G401 (cell line): Measurements from ENCODE around the gene CRK. TPM values are rescaled to one million over a fixed set of nuclear protein-coding genes. Genes with fewer than 3 reads are reported as not detected.

Experiments
- DNase-seq: peaks from one replicate; pipeline ENCODE4 v3.0.0-alpha.2; 2015; ENCODE audit warnings: low spot score
- in situ Hi-C: cut with HindIII; loops from 2 replicates; pipeline ENCODE4 v1.10.0; 2016; ENCODE audit warnings: low sequenced_read_pairs, mixed read lengths
- total RNA-seq: library from RNA; depleted of rRNA; stranded (reverse); fragments of >200 nt; shearing (Covaris generic); gene quantifications from 2 replicates; pipeline ENCODE4 v1.2.3, GENCODE V29; 2014; rRNA removed

The CRK gene
- total RNA-seq, result 62.8 and 92.7 TPM in 2 replicates

DNA sequence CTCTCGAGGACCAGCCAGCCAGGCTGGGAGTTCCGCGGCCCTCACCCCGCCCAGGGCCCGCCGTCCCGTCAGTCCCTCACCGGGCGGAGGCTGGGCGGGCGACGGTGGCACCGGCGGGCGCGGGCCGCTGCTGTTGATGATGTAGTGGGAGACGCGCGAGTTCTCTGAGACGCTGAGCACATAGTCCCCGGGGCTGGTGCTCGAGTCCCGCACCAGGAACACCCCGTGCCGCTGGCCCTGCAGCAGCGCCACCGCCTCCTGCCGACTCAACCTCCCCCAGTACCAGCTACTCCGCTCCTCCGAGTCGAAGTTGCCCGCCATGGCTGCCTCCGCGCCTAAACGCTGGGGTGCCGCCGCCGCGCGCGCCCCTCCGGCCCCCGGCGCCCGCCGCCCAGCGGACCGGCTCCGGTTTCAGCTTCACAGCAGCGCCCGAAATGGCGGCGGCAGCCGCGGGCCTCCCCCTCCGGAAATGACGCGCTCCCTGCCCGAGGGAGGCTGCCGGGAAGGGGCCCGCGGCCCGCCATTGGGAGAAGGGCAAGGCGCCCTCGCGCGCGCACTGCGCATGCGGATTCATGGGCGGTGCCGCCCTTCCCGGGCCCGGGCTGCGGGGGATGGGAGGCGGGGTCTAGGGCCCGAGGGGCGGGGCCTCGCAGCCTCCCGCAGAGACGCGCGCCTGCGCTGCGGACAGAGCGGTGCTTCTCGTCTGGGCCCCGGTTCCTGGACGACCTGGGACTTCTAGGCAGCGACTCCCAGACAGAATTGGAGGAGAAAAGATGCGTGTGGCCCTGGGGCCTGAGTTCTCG is at the start of gene CRK:
Gene CRK, minus strand, starts transcription at position 436 of the 803 bp plus-strand sequence. Its CDS starts 115 bp downstream, at position 321.
- in situ Hi-C loops, result no loop called here
- DNase-seq, result peak; percentile 95

DNA sequence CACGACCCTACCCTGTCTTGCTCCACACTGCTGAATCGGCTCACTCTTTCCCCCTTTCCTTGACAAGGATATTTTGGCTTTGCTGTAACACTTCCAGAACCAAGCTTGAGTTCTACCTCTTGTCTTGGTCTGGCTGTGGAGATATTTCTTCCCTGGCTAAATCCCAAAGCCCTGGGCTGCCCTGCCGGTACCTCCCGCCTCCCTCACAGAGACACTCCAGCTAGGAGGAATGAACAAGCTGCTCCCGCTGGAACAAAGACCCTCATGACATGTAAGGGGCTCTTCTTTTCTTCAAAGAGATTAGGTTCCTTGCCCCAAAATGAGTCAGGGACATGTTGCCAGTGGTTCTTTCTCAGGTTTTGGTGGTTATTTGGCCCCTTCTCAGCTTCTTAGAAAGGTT is 49.6 kb upstream of the CRK start:
- in situ Hi-C loops, result loop anchor here (5.0 to 10.0 kb wide), 3 partner anchors 47 to 251 kb away; no protein-coding TSS in a partner anchor
- DNase-seq, result no peak

DNA sequence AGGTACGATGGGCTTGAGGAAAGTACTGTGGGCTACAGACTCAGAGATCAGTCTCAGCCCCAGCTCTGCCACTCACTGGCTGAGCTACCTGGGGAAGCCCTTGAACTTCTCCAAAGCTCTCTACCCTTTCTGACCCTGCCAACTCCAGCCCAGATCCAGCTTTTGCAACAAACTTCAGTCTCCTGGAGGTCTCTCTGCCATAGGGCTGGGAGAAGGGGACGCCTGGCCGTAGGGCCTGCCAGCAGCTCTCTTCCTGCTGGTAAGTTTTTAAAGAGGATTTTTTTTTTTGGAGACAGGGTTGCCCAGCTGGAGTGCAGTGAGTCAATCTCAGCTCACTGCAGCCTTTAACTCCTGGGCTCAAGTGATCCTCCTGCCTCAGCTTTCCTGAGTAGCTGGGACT is 48.8 kb upstream of the CRK start:
- in situ Hi-C loops, result loop anchor here (5.0 to 10.0 kb wide), 3 partner anchors 47 to 250 kb away; no protein-coding TSS in a partner anchor
- no peak for DNase-seq

DNA sequence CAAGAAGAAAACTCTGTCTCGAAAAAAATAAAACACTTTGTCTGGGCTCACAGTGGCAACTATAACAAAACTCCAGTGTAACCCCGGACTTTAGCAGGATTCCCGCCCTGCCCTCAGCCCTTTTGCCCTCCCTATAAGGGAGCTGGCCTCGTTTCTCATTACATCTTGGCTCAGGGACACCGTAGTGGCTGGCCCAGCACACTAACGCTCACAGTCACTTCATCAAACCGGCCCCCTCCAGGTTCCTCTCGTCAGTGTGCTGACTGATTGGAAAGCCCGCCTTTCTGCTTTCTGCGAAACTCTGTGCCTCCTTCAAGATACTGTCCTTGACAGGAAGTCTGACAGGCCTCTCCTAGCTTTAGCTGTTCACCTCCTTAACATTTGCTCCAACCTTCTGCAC is 47.7 kb upstream of the CRK start:
- in situ Hi-C loops, result loop anchor here (10.0 kb wide), 1 partner anchor 249 kb away; no protein-coding TSS in a partner anchor
- DNase-seq, result no peak

DNA sequence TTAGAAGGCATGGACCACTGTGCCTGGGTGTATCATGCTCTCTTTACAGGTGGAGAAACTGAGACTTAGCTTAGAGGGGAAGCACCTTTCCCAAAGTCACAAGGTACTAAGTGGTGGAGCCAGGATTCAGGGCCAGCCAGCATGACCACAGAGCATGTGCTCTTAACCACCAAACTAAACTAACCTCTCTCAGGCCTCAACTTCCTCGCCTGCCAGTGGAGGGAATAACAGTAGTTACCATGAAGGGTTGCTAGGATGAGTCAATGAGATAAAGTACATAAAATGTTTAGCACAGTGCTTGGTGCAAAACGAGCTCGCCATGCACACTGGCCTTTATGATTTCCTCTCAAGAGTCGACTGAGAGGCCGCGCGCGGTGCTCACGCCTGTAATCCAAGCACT is 42.8 kb upstream of the CRK start:
- DNase-seq, result no peak
- in situ Hi-C loops, result no loop called here

DNA sequence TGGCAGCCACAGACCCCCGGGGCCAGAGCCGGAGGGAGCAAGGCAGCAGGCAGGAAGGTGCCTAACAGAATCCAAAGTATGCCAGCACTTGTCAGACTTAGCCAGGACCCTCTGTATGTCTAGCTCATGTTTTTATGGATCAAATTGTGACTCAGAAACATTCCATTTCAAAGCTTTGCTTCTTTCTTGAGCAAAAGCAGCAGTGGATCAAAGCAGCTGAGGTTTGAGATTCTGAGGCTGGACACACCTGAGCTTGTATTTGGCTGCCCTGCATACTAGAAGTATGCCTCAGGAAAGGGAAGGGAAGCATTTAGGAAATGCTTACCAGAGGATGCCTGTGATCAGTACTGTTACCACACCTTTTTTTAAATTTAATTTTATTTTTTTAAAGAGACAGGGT is 42.2 kb upstream of the CRK start:
- DNase-seq, result no peak
- in situ Hi-C loops, result no loop called here

DNA sequence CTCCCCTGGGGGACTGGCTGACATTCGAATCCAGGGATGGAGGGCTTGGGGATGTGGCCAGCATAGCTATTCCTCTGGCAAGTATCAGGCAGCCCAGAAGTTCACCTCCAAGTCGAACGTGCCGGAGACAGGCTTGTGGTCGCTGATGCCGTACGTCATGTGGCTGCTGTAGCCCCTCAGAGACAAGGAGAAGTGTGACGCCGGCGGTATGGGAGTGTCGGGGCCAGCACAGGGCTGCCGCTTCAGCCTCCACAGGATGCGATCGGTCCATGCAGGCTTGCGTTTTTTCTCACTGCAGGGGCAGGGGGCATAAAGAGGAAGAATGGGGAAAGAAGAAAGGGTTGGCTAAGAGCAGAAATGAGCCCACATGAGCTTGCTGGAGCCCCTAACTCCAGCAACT is 41.8 kb upstream of the CRK start:
- in situ Hi-C loops, result no loop called here
- no peak for DNase-seq

DNA sequence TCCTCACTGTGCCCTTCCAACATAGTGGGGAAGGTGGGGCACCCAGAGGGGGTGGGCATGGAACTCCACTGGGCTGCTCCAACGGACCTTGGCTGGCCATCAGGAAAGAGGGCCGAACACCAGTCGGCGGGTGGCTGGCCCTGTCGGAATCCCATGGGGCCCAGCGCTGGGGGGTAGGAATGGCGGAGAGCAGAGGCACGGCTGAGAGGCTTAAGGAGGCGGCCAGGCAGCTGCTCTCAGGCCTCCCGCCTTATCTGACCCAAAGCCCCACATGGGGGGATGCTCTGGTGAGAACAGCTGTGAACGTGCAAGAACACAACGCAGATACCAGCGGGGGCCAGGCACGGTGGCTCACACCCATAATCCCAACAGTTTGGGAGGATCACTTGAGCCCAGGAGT is 40.8 kb upstream of the CRK start:
- in situ Hi-C loops, result no loop called here
- DNase-seq, result no peak

DNA sequence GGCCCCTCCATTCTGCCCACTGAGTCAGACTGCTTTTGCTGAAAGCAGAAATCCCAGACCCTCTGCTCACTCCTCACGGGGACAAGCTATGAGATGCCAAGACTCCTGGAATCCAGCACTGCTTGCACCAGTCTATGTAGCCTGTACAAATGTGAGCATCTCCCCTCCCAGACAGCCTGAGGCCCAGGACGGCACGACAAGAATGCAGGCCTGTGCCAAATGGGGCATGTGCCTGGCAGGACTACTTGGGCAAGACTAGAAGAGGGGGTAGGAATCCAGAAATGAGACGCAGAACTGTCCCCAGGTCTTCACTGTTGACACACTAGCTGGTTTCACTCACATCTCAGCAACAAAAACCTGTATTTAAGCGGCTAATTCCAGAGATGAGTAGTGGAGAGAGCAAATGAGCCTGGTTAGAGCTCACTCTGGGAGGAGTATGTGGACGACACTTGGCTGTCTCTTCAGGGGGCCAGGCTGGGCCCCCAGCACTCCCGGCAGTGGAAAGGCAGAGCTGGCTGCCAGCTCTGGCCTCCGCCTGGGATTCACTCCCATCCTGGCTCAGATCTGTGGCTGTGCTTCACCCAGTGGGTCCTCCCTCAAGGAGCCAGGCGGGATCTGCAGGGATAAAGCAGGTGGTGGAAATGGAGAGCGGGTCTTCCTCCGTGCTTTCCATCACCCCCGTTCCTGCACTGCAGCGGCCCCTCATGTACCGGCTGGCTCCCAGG is 39.4 kb upstream of the CRK start:
- in situ Hi-C loops, result no loop called here
- peak; percentile 48 for DNase-seq

DNA sequence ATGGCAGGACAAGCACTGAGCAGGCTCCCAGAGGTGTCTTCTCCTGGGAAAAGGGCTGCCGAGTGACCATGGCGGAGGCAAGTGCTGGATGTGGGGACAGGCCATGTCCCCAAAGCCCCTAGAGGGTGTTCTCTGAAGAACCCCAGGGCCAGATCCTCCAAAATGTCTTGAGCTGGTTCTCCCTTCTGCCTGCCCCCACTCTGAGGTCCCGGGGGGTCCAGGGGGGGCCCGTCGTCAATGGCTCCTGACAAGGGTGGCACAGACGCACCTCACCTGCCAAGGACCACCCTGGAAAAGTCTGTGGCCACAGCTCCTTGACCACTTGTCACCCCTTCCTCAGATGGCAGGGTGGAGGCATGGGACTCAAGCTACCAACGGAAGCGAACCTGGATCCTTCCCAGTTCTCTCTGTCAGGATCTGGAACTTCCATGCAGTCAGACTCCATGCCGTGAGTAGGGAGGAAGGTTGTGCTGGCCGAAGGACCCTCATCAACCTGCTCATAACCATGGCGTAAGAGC is 38.8 kb upstream of the CRK start:
- in situ Hi-C loops, result no loop called here
- DNase-seq, result no peak

DNA sequence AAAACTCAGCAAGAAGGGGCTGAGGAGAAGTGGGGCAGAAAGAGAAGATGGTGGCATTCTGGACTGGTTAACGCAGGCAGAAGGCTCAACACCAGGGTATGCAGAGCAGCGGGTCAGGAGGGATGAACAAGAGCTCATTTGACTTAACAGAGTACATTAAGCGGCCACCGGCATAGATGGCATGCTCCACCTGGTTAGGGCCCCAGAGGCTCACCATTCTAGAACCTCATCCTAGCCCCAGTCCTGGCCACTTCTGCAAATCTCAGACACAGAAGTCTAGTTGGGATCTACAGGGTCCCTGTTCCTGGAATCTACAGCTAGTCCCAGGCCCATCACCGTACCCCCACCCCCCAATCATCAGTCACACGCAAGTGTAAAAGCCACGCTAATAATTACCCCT is 38.2 kb upstream of the CRK start:
- no peak for DNase-seq
- in situ Hi-C loops, result no loop called here

DNA sequence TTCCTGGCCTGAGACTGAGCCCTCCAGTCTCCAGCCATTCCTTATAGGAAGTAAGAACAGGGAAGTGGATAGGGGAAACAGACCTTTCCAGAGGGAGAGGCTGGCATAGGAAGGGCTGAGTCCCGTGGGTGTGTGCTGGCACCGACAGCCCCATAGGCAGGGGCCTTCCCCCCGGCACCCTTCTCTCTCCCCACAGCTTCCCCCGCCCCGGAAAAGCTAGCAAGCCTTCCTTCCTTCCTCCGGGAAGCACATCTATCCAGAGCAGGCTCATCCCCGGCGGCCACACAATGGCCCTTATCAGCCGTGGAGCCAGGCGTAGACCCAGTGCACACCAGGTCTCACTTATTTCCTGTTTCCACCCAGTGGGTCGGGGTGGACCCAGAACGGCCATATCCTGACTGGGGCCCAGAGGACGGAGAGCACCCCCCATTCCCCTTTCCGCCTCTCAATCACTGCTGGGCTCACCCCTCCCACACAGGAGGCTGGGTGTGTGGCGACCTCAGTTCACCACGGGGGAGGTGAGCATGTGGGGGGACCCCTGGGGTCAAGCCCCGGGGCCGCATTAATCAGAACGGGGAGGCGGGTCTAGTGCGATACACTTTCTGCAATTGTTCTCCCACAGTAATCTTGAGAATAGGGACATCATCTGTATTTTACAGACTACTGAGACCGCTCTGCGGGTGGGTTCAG is 37.4 kb upstream of the CRK start:
- in situ Hi-C loops, result no loop called here
- DNase-seq, result no peak

DNA sequence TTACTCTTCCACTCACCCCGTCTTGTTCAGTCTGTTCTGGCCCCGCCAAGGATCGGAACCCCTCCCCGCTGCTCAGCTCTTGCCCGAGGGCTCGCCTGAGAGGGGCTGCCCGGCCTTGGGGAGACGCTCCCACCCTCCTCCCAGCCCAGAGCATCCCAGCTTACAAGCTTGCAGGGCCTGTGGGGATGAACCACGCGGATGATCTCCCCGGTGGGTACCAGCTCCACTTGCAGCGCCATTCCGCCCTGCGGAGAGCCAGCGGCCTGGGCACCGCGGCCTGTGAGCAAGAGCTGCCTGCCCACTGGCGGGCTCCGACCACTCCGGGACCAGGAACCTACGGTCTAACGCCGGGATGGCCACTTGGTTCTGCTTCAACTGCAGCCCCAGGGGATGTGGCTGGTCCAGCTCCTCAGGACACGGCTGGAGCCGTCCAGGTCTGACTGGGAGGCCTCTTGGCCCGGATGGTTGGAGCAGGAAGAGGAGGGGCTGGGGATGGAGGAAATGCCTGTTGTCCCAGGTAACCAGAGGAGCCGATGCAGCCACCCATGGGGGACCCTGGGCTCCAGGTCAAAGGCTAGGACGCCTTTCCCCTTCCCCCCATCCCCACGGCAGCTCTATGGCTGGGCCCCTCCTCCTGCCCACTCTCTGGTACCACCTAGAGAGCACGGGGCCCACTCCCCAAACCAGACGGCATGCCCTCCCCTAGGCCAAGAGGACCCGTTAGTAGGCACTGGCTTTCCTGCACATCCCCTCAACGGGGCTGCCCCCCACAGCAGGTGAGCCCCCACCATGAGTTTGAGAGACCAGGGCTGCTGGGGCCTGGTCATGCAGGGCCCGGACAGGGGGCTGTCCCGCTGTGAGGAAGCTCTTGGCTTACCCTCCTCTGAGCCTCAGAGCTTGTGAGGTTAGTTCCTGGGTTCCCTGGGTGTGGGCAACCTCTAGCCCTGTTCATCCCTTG is 36.5 kb upstream of the CRK start, which contains the start of gene MYO1C:
Gene MYO1C, minus strand, starts transcription at position 438 of the 958 bp plus-strand sequence. Its CDS starts 199 bp downstream, at position 239.
- DNase-seq, result no peak
- in situ Hi-C loops, result no loop called here

DNA sequence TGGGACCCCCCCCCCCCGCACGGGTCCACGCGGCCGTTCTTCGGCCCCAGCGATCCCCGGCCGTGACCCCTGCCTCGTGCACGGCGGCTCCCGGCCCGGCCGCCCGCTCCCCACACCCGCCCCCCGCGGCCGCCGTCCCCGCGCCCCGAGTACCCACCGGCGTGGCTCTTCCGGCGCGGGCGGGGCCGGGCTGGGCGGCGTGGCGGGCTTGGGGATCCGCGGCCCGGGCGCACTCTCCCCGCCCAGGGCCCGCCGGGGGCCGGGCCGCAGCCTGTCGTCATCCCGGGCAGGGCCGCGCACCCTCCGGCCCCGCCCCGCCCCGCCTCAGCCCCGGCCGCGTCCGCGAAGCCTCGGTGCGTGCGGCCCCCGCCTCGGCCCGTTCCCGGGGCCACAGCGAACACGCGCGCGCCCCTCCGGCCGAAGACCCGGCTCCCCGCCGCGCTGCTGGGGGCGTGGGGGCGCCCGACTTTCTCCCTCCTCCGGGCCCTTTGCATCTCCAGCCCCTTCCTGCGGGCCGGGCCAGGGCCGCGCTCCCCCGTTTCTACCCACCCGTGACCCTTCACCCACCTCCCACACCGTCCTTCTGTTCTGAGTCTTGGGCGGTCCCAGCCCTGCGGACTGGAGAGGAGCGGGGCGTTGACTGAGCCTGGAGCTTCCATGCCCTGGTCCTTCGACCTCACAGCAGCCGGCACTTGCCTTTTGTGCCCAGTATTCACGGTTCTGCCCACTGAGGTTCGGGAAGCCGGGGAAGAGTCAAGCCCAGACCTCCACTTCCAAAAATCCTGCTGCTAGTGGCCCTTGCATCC is 35.6 kb upstream of the CRK start:
- in situ Hi-C loops, result no loop called here
- peak; percentile 46 for DNase-seq

DNA sequence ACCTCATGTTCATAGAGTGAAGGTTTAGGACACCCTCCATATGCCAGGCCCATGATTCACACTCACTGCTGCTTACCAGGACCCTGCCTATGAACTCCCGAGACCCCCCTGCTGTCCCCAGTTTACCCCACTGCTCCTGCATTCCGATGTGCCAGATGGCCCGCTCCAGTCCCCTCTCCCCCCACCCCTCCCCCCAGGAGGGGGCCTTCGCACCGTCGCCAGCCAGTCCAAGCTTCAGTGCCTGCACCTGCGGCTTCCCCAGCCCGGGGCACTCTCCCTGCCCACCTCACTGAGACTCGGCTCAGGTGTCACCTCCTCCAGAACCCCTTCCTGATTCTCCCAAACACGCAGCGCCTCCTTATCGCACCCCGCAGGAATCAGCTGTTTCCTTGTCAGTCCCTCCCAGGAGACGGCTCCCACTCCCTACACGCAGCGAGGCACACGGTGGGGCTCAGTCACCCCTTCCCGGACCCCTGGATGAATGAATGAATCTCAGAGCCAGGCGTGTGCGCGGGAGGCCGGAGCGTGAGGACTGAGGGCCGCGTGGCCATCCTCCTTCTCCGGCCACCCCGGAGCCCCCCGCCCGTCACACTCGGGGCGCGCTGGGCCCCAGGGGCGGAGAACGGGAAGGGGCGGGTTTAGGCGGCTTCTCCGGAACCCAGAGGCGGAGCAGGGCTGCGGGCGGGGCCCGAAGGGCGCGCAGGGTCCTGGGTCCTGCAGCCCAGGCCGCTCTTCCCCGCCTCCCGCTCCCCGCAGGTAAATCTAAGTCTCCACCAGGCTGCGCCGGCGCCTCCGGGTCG is 34.8 kb upstream of the CRK start:
- DNase-seq, result peak; percentile 58

DNA sequence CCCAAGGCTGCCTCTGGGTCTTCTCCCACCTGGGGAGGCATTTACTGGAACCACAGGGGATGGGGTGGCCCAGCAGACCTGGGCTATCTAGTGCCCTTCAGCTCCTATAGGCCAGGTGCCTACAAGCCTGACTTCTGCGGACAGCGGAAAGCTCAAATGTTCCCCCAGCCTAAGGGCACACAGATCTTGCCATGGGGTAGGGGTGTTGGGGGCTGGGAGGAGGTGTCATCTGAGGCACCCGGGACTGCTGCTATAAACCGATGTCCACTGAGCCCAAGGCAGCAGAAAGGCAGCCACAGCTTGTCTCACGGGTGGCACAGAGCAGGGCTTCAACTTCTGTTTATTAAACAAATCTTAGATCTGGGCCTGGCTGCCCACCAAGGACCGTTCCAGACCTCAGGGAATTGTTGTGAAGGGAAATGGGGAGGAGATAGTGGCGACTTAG is 32.8 kb upstream of the CRK start:
- in situ Hi-C loops, result no loop called here
- no peak for DNase-seq

More for the DNA sequence above, 34.8 kb upstream of the CRK start:
- in situ Hi-C loops, result no loop called here
